Measurements from ENCODE around the gene EN1.
A peak's percentile ranks its signal among the peaks of the same experiment; 100 is the strongest.

GRCh38 chr2:118865106-118865505 is 17.7 kb upstream of the EN1 start:
- TF ChIP-seq CTCF (IDR thresholded peaks at IDR 0.05) (peak in 2 of 4 experiments; percentile 34 to 54), POLR2AphosphoS5 (IDR thresholded peaks at IDR 0.05) (no peak), POLR2A (IDR thresholded peaks at IDR 0.05) (no peak)

All from gastroesophageal sphincter (tissue), 3 donors.